GM23248 (cell line): ENCODE measurements around the gene STRA6. TPM values are rescaled to one million over a fixed set of nuclear protein-coding genes. Genes with fewer than 3 reads are reported as not detected.

ENCODE experiments used
- DNase-seq: peaks from one replicate; pipeline ENCODE4 v3.0.0-alpha.2; 2015
- H2AFZ ChIP-seq: fragments of 200-600 bp; sonication (generic); 2 replicates; pipeline ENCODE4 v1.6.1; 2016; ENCODE audit warnings: antibody characterized with exemption
- H3F3A ChIP-seq: fragments of 200-600 bp; sonication (generic); 2 replicates; pipeline ENCODE4 v1.6.1; 2016; ENCODE audit warnings: mild to moderate bottlenecking, antibody characterized with exemption, mixed run types; ENCODE audit not compliant: insufficient read depth
- H3K27ac ChIP-seq: fragments of 200-600 bp; sonication (generic); 2 replicates; pipeline ENCODE4 v1.5.1; 2016; ENCODE audit warnings: mild to moderate bottlenecking
- H3K27me3 ChIP-seq: fragments of 200-600 bp; sonication (generic); replicated peaks from 2 replicates; pipeline ENCODE4 v1.6.1; 2016; ENCODE audit warnings: mild to moderate bottlenecking; ENCODE audit not compliant: insufficient read depth
- H3K36me3 ChIP-seq: fragments of 200-600 bp; sonication (generic); 2 replicates; pipeline ENCODE4 v1.6.1; 2016; ENCODE audit warnings: low read depth, mild to moderate bottlenecking
- H3K4me1 ChIP-seq: fragments of 200-600 bp; sonication (generic); 2 replicates; pipeline ENCODE4 v1.6.1; 2016; ENCODE audit warnings: mild to moderate bottlenecking; ENCODE audit not compliant: insufficient read depth
- H3K4me2 ChIP-seq: fragments of 200-600 bp; sonication (generic); one replicate; pipeline ENCODE4 v1.6.1; 2016; ENCODE audit warnings: mild to moderate bottlenecking; ENCODE audit not compliant: unreplicated experiment
- H3K4me3 ChIP-seq: fragments of 200-600 bp; sonication (generic); 2 replicates; pipeline ENCODE4 v1.5.1; 2016; ENCODE audit warnings: mild to moderate bottlenecking
- H3K79me2 ChIP-seq: fragments of 200-600 bp; sonication (generic); 2 replicates; pipeline ENCODE4 v1.6.1; 2016; ENCODE audit warnings: mild to moderate bottlenecking; ENCODE audit not compliant: insufficient read depth
- H3K9ac ChIP-seq: fragments of 200-600 bp; sonication (generic); 2 replicates; pipeline ENCODE4 v1.6.1; 2016; ENCODE audit warnings: mild to moderate bottlenecking
- H3K9me2 ChIP-seq: fragments of 200-600 bp; sonication (generic); 2 replicates; pipeline ENCODE4 v1.6.1; 2016; ENCODE audit warnings: mixed run types, mild to moderate bottlenecking, moderate library complexity; ENCODE audit not compliant: insufficient read depth
- H3K9me3 ChIP-seq: fragments of 200-600 bp; sonication (generic); one replicate; pipeline ENCODE4 v1.6.1; 2017; ENCODE audit warnings: low read depth
- H4K20me1 ChIP-seq: fragments of 200-600 bp; sonication (generic); 2 replicates; pipeline ENCODE4 v1.6.0; 2016; ENCODE audit not compliant: insufficient read depth
- EZH2 ChIP-seq: fragments of 200-600 bp; sonication (generic); IDR thresholded peaks from 2 replicates; pipeline ENCODE4 v1.6.1; 2018; ENCODE audit warnings: antibody characterized with exemption, mild to moderate bottlenecking; ENCODE audit not compliant: insufficient read depth, poor library complexity, severe bottlenecking
- EZH2phosphoT487 ChIP-seq: fragments of 200-600 bp; sonication (generic); IDR thresholded peaks from 2 replicates; pipeline ENCODE4 v1.6.1; 2018; ENCODE audit warnings: antibody characterized with exemption, moderate library complexity, mild to moderate bottlenecking, low read depth; ENCODE audit not compliant: insufficient read depth
- WGBS, 2 experiments: methylation state at CpG; one replicate each; pipeline ENCODE4 v1.1.6; 2015 to 2017; ENCODE audit warnings: low lambda C conversion rate in 2 of 2, low coverage in 1 of 2; ENCODE audit errors: missing lambda C conversion rate in 2 of 2; 5-methylcytosine and 5-hydroxymethylcytosine counted together
- in situ Hi-C: fragments of 300-500 bp; cut with MboI; formaldehyde crosslinking; loops from 2 replicates; pipeline ENCODE4 v1.15.0; 2020
- polyA plus RNA-seq: library from polyadenylated mRNA; unstranded; fragments of >200 nt; fragmentation: Nextera tagmentation; extraction: Ambion mirVana; gene quantifications from 2 replicates; pipeline ENCODE4 v1.2.1, GENCODE V29; 2016
- total RNA-seq: library from RNA; depleted of rRNA; stranded (reverse); fragments of >200 nt; shearing (Covaris generic); gene quantifications from 2 replicates; pipeline ENCODE4 v1.2.3, GENCODE V29; 2014

STRA6 gene
- total and polyA plus RNA-seq, 2 experiments from 2014 or later = not detected

- Histone ChIP-seq H3K4me2 (no peak overlapping the region), H3K27ac (no peak overlapping the region), H3K9me3 (no peaks in the 10 kb centered on the region), H3K9me2 (no peaks in the 10 kb centered on the region), H3K27me3 (no peaks in the 10 kb centered on the region; the same call in 1 of the 2 replicates), H3K4me1 (peaks cover 15% of the 10 kb centered on the region), H3K9ac (no peak overlapping the region), H3K4me3 (no peak overlapping the region), H3F3A (peaks cover 12% of the 10 kb centered on the region), H3K36me3 (no peaks in the 10 kb centered on the region), H3K79me2 (no peaks in the 10 kb centered on the region), H2AFZ (no peak overlapping the region), H4K20me1 (no peaks in the 10 kb centered on the region)
- DNase-seq = no peak
- WGBS, 2 experiments = 77 to 81% methylated on average over 16 of the region's 16 CpGs
- TF ChIP-seq EZH2 (no peak), EZH2phosphoT487 (no peak)
- in situ Hi-C loops = no loop called here
These were observed 15.6 kb upstream of the STRA6 start for GRCh38 chr15:74217907-74218885.

GRCh38 chr15:74216949-74217348 lies 14.4 kb upstream of the STRA6 start:
- H3K9me2 ChIP-seq = no peaks in the 10 kb centered on the region
- no peaks in the 10 kb centered on the region for H3K9me3 ChIP-seq
- no peaks in the 10 kb centered on the region for H4K20me1 ChIP-seq
- peaks cover 15% of the 10 kb centered on the region for H3K4me1 ChIP-seq
- no peak overlapping the region for H3K27ac ChIP-seq
- TF ChIP-seq EZH2phosphoT487 = no peak
- no peak for TF ChIP-seq EZH2
- H3K4me3 ChIP-seq = no peak overlapping the region
- 68 to 70% methylated on average over 3 of the region's 3 CpGs for WGBS, 2 experiments
- H3K9ac ChIP-seq = no peak overlapping the region
- H3K79me2 ChIP-seq = no peaks in the 10 kb centered on the region
- in situ Hi-C loops = no loop called here
- no peak for DNase-seq
- no peak overlapping the region for H2AFZ ChIP-seq
- H3K27me3 ChIP-seq = no peaks in the 10 kb centered on the region; the same call in 1 of the 2 replicates
- H3K36me3 ChIP-seq = no peaks in the 10 kb centered on the region
- peaks cover 12% of the 10 kb centered on the region for H3F3A ChIP-seq
- H3K4me2 ChIP-seq = no peak overlapping the region

GRCh38 chr15:74215958-74216357 lies 13.4 kb upstream of the STRA6 start:
- Histone ChIP-seq H3K9me3 (no peaks in the 10 kb centered on the region), H3F3A (peaks cover 12% of the 10 kb centered on the region), H4K20me1 (no peaks in the 10 kb centered on the region), H3K4me2 (no peak overlapping the region), H3K4me3 (no peak overlapping the region), H3K36me3 (no peaks in the 10 kb centered on the region), H3K4me1 (peaks cover 15% of the 10 kb centered on the region), H3K9ac (no peak overlapping the region), H3K27me3 (no peaks in the 10 kb centered on the region), H3K79me2 (no peaks in the 10 kb centered on the region), H2AFZ (no peak overlapping the region), H3K27ac (no peak overlapping the region), H3K9me2 (no peaks in the 10 kb centered on the region)
- TF ChIP-seq EZH2 = no peak
- no peak for TF ChIP-seq EZH2phosphoT487
- WGBS, 2 experiments = 88 to 92% methylated on average over 8 of the region's 8 CpGs
- in situ Hi-C loops = no loop called here
- peak; percentile 41 for DNase-seq

- Histone ChIP-seq H3K9me3 (no peaks in the 10 kb centered on the region), H3K9me2 (no peaks in the 10 kb centered on the region), H3K4me3 (peak overlapping the region; percentile 7; the same call in 1 of the 2 replicates), H3K27me3 (no peaks in the 10 kb centered on the region), H3F3A (peaks cover 25% of the 10 kb centered on the region), H2AFZ (no peak overlapping the region), H3K4me1 (peaks cover 28% of the 10 kb centered on the region), H3K4me2 (peak overlapping the region; percentile 43), H3K27ac (peak overlapping the region; percentile 61), H3K36me3 (no peaks in the 10 kb centered on the region), H4K20me1 (no peaks in the 10 kb centered on the region), H3K79me2 (no peaks in the 10 kb centered on the region), H3K9ac (peak overlapping the region; percentile 15; the same call in 1 of the 2 replicates)
- 72 to 75% methylated on average over 6 of the region's 6 CpGs for WGBS, 2 experiments
- in situ Hi-C loops = no loop called here
- DNase-seq = no peak
- TF ChIP-seq EZH2 = no peak
- no peak for TF ChIP-seq EZH2phosphoT487
These were observed 11.9 kb upstream of the STRA6 start for GRCh38 chr15:74214324-74215021.
